AG09309 (cell line): Measurements from ENCODE around the gene EFHC1.
A peak's percentile ranks its signal among the peaks of the same experiment; 100 is the strongest.

Experiments
- DNase-seq: peaks from one replicate; pipeline ENCODE4 v3.0.0-alpha.2; 2010; ENCODE audit warnings: low read depth
- H3K4me3 ChIP-seq: 2 replicates; pipeline ENCODE4 v1.5.1; 2011; ENCODE audit warnings: mild to moderate bottlenecking, low read depth, low read length, moderate library complexity; ENCODE audit not compliant: control insufficient read depth
- CTCF ChIP-seq: IDR thresholded peaks from 2 replicates; pipeline ENCODE4 v1.5.1; 2011; ENCODE audit warnings: mild to moderate bottlenecking, low read depth, low read length, inconsistent platforms; ENCODE audit not compliant: insufficient read depth, control insufficient read depth; ENCODE audit errors: missing control alignments

The EFHC1 gene

GRCh38 chr6:52417675-52418111 lies 2.4 kb upstream of the EFHC1 start:
- DNase-seq, result peak; percentile 71
- TF ChIP-seq CTCF, result no peak
- H3K4me3 ChIP-seq, result no peak overlapping the region

- H3K4me3 ChIP-seq, result no peak overlapping the region
- no peak for TF ChIP-seq CTCF
- DNase-seq, result no peak
Measured at GRCh38 chr6:52418606-52419005, 1.5 kb upstream of the EFHC1 start.

GRCh38 chr6:52420668-52421358 lies 671 bp downstream of the EFHC1 start:
- DNase-seq, result no peak
- peak overlapping the region; percentile 90 for H3K4me3 ChIP-seq
- no peak for TF ChIP-seq CTCF

- TF ChIP-seq CTCF, result no peak
- DNase-seq, result no peak
- no peak overlapping the region for H3K4me3 ChIP-seq
Measured at GRCh38 chr6:52422156-52422555, 2.0 kb downstream of the EFHC1 start.

- no peak for TF ChIP-seq CTCF
- DNase-seq, result no peak
Measured at GRCh38 chr6:52423448-52423847, 3.3 kb downstream of the EFHC1 start.

GRCh38 chr6:52423971-52424381 lies 3.8 kb downstream of the EFHC1 start:
- DNase-seq, result peak; percentile 64
- no peak for TF ChIP-seq CTCF
- H3K4me3 ChIP-seq, result no peak overlapping the region

More at GRCh38 chr6:52423448-52423847, 3.3 kb downstream of the EFHC1 start:
- no peak overlapping the region for H3K4me3 ChIP-seq
